K562 (cell line): Measurements from ENCODE around the gene ZBTB20.

ENCODE experiments used
- CBX5 ChIP-seq: IDR thresholded peaks from 2 replicates; pipeline ENCODE4 v1.6.1; 2014; ENCODE audit warnings: low read depth, borderline replicate concordance
- CHD1 ChIP-seq: fragments of 200-600 bp; sonication (generic); IDR thresholded peaks from one replicate; pipeline ENCODE4 v1.6.1; 2012; ENCODE audit warnings: mild to moderate bottlenecking, moderate library complexity, low read length, inconsistent platforms
- CREB1 ChIP-seq, 2 experiments: sonication (generic) in 1 of 2; formaldehyde crosslinking in 1 of 2; IDR thresholded peaks; 2 replicates each; pipeline versions ENCODE4 v1.6.1 to v1.8.0; 2012 to 2022; ENCODE audit warnings: inconsistent platforms in 1 of 2, mild to moderate bottlenecking in 1 of 2, missing genetic modification reagents in 1 of 2, moderate library complexity in 1 of 2
- CTCF ChIP-seq, 3 experiments: IDR thresholded peaks in 2 of 3; conservative IDR thresholded peaks in 1 of 3; 2 replicates each; pipeline ENCODE4 v1.5.1; 2011 to 2012; ENCODE audit warnings: low read length in 3 of 3, mild to moderate bottlenecking in 3 of 3, control low read depth in 2 of 3, improper control_type of control experiment in 1 of 3, inconsistent platforms in 1 of 3, low read depth in 1 of 3, mixed read lengths in 1 of 3, moderate library complexity in 1 of 3; ENCODE audit not compliant: insufficient read depth in 2 of 3
- HOMEZ ChIP-seq: fragments of 250-450 bp; sonication (Bioruptor Pico); IDR thresholded peaks from 2 replicates; pipeline ENCODE4 v1.4.0; 2020; ENCODE audit warnings: mild to moderate bottlenecking, moderate library complexity
- NFE2L1 ChIP-seq: fragments of 450-650 bp; IDR thresholded peaks from 2 replicates; pipeline ENCODE4 v1.6.1; 2016; ENCODE audit warnings: missing genetic modification characterization, low read depth, mild to moderate bottlenecking, missing compliant biosample characterization, moderate library complexity, borderline replicate concordance
- POLR2A ChIP-seq: fragments of 450-650 bp; conservative IDR thresholded peaks from 2 replicates; pipeline ENCODE4 v1.6.1; 2016
- TEAD2 ChIP-seq: fragments of 450-650 bp; IDR thresholded peaks from 2 replicates; pipeline ENCODE4 v1.6.1; 2016; ENCODE audit warnings: missing genetic modification characterization, control low read depth, missing compliant biosample characterization

- no peak for TF ChIP-seq POLR2A
- TF ChIP-seq CHD1: no peak
- TF ChIP-seq CTCF (IDR thresholded peaks at IDR 0.05 in 2 of 3, conservative IDR thresholded peaks at IDR 0.05 in 1 of 3; ENCODE audit: insufficient read depth in 2 of 3, low read depth in 1 of 3, low read length in 3 of 3): no peak
- TF ChIP-seq HOMEZ (CRISPR knock-in tag): no peak
- no peak for TF ChIP-seq CREB1 (IDR thresholded peaks at IDR 0.05)
- no peak for TF ChIP-seq CREB1 (CRISPR knock-in tag; IDR thresholded peaks at IDR 0.05)
- no peak for TF ChIP-seq CBX5
- no peak for TF ChIP-seq NFE2L1 (tag)
- no peak for TF ChIP-seq TEAD2 (tag)
Measured at GRCh38 chr3:114672692-114673447, 474.2 kb downstream of the ZBTB20 start.
